ENCODE measurements around the gene ZNF561.

DNA sequence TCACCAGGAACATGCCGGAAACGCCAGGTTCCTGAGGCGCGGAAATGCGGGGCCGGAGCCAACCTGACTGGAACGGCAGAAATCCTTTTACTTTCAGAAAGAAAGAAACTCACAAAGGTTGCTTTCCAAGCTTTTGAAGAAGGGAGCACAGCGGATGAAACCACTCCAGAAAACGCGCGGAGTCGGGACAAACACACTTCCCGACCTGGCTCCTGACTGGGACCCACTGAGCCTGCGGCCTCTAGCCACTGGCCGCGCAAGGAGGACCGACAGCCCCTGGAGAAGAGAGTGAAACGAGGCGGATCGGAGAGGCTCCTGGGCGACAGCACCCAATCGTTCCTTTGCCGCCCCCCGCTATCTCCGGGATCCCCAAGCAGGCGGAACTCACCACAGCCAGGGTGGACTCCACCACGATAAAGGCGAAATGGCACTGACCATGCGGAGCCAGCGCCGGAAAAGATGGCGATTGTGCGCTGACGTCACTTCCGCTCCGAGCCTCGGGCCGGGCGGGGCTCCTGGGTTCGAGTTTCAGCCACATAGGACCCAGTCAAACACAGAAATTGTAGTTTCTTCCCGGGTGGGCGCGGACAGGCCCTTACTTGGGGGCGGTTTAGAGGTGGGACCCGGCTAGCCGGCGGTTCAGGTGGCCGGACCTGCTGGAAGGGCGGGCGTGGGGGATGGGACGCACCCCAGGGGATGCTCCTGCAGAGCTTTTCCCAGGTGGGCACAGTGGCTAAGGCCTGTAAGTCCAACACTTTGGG is 36.8 kb downstream of the ZNF561 start, which contains the start of gene ZNF121:
- TF ChIP-seq, protein P1, sequence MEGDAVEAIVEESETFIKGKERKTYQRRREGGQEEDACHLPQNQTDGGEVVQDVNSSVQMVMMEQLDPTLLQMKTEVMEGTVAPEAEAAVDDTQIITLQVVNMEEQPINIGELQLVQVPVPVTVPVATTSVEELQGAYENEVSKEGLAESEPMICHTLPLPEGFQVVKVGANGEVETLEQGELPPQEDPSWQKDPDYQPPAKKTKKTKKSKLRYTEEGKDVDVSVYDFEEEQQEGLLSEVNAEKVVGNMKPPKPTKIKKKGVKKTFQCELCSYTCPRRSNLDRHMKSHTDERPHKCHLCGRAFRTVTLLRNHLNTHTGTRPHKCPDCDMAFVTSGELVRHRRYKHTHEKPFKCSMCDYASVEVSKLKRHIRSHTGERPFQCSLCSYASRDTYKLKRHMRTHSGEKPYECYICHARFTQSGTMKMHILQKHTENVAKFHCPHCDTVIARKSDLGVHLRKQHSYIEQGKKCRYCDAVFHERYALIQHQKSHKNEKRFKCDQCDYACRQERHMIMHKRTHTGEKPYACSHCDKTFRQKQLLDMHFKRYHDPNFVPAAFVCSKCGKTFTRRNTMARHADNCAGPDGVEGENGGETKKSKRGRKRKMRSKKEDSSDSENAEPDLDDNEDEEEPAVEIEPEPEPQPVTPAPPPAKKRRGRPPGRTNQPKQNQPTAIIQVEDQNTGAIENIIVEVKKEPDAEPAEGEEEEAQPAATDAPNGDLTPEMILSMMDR (IDR thresholded peaks at IDR 0.05 in 8 of 11, conservative IDR thresholded peaks at IDR 0.05 in 3 of 11), result peak in 1 of 11 experiments; percentile 5
- TF ChIP-seq POLR2AphosphoS5 (IDR thresholded peaks at IDR 0.05), result peak; percentile 86 to 90 (median 88)
- TF ChIP-seq POLR2A (IDR thresholded peaks at IDR 0.05), result no peak
